Measurements from ENCODE around the gene NLGN1.

NLGN1 gene

DNA sequence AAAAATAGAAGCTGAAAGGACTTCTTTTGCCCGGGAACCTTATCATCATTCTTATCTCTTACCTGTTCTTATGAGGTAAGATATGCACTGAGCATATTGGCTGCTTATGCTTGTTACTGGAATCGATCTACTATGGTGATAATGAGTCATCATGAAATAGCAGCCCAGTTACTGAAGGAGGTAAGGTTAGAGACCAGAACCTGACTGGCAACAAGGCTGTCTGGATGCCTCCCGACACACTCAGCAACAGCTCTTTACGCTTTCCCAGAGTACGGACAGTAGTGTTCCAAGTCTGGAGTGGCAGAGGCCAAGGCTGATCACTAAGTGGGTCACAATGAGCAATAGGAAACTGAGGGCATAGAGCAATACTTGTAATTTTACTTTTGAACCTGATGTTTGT lies 314.1 kb downstream of the NLGN1 start:
- no peak for DNase-seq (ENCODE audit: low read depth in 2 of 2)

DNA sequence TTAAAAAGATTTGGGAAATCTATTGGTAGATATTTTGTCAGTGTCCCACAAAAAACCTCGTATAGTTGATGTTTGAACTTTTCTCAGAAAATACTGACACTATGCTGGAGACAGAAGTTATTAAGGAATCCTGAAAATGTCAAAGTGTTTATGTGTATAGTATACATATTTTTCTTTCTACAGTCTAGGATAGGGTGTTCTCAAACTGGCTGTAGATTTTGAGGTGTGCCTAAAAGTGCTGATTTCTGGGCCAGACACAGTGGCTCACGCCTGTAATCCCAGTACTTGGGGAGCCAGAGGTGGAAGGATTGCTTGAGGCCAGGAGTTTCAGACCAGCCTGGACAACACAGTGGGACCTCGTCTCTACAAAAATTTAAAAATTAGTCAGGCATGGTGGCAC lies 322.0 kb downstream of the NLGN1 start:
- no peak for DNase-seq (ENCODE audit: low read depth in 2 of 2)

DNA sequence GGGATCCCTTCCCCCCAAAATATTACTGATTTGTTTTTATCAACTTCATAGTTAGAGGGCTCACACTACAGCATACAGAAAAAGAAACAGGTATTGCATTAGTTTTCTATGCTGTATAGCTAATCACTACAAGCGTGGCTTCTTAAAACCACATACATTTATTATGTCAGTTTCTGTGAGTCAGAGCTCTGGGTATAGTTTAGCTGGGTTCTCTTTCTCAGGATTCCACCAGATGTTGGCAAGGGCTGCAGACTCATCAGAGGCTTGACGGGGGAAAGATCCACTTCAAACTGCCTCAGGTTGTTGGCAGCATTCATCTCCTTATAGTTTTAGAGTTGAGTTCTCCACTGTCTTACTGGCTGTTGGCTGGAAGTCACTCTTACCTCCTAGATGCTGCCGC lies 328.0 kb downstream of the NLGN1 start:
- peak in 1 of 2 experiments; percentile 20 for DNase-seq (ENCODE audit: low read depth in 2 of 2)

DNA sequence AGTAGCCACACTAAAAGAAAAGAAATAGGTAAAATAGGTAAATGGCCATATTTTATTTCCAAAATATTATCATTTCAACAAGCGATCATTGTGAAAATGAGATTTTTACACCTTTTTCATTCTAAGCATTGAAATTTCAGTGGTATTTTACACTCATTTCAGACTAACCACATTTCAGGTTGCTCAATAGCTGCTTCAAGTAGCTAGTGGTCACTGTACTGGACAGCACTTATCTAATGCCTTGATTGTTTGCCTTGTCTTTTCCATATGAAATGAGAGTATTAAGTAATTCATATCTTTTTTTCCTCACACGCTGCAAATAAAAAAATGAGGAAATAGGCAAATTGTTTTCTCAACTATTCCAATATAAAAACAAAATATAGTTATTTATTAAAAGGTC lies 332.8 kb downstream of the NLGN1 start:
- no peak for DNase-seq (ENCODE audit: low read depth in 2 of 2)

DNA sequence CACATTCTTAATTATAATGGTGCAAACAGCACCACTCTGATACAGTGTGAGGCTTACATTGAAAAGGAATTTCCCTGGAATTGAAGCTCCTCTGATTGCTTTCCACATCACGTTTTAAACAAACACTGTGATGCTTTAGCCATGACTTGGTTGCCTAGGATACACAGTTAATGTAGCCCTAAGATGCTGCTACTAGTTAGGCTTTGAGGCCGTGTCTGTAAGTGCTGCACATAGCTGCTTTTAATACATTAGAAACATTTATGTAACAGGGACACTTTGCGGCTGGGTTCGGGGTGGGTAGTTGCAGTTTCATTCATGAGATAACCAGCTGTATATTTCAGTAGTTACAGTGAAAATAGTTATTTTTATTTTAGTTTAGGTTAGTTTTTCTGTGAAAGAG lies 334.7 kb downstream of the NLGN1 start:
- DNase-seq (ENCODE audit: low read depth in 2 of 2), result no peak

DNA sequence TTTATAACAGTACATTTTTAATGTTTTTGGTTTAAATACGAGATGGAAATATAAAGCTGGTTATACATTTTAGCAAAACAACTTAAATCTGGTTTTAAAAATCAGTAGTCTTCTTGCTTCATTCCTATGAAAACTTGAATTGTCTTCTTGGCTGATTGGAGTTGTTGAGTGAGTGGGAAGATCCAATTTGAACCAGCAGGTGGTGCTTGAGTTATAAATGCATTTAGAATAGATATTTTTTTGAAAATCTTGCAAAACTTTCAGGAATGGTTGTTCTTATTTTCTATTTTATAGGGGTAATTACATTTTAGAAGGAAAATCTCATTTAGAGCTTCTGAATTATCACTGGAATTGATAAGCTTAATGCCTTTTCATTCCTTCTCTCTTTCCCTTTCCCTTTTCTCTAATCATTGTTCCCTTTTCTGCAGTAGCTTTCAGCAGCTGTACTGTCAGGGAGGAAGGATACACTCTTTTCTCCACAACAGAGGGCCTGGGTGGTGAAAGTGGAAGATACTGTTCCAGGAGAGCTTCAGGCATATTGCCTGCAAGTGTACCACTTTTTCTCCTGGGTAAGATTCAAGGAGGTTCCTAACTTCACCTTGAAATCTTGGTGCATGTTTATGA lies 335.6 kb downstream of the NLGN1 start:
- no peak for DNase-seq (ENCODE audit: low read depth in 2 of 2)

DNA sequence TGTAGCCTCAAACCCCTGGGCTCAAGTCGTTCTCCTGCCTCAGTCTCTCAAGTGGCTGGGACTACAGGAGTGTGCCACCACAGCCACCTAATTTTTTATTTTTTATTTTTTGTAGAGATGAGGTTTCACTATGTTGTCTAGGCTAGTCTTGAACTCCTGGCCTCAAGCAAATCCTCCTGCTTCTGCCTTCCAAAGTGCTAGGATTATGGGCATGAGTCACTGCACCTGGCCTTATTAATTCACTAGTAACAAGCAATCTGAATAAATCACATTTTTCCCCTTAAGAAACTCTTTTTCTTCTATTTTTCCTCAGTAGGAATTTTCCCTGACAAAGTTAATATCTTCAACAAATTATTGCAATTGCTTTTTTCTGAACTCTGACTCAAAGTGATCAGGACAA lies 336.9 kb downstream of the NLGN1 start:
- no peak for DNase-seq (ENCODE audit: low read depth in 2 of 2)

DNA sequence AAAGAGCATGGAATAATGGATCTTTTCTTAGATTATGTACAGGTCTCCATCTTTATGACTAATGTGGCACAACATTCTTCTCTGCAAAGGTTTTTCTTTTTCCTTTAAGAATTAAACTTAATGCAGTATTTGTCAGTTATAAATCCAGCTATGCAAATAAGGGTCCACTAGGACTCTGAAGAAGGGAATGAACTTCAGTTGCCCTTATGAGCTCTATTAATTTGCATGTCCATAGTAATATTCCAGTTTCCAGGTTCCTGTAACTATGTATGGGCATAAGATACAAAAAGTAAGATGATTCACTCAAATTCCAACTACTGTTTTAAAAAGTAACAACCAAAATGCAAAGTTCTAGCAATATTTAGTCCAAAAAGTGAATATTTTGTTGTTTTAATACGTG lies 337.4 kb downstream of the NLGN1 start:
- DNase-seq (ENCODE audit: low read depth in 2 of 2), result no peak

DNA sequence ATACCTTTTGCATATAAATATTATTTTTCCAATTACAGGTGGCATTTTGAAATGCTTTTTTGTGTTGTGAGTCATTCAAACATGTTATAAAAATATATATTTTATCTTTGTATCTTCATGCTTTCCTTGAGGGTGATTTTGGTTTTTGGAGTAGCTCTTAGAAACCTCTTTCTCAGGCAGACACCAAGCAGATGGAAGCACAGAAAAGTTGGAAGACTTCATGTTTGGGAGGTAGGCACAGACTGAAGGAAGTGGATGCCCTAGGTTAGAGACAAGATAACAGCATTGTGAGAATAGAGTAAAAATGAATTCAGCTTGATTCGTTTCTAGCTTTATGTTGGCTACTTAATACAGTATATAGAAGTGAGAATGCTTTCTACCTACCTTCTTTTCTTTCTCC lies 338.3 kb downstream of the NLGN1 start:
- no peak for DNase-seq (ENCODE audit: low read depth in 2 of 2)

DNA sequence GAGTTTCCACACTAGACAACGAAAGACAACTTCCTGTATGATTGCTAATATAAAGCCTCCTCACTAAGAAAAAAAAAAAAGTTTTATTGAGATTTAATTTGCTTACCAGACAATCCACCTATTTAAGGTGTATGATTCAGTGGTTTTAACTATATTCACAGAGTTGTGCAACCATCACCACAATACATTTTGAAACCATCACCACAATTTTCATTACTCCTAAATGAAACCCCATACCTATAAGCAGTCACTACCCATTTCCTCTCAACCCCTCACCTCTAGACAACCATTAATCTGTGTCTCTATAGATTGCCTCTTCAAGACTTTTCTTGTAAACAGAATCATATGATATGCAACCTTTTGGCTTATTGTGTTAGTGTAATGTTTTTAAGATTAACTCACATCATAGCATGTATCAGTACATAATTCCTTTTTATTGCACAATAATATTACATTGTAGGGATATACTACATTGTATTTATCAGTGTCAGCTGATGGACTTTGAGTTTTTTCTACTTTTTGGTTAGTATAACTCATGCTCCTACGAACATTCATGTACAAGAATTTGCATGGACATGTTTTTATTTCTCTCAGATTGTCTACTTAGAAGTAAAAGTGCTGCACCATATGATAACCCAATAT lies 339.7 kb downstream of the NLGN1 start:
- DNase-seq (ENCODE audit: low read depth in 2 of 2), result no peak

DNA sequence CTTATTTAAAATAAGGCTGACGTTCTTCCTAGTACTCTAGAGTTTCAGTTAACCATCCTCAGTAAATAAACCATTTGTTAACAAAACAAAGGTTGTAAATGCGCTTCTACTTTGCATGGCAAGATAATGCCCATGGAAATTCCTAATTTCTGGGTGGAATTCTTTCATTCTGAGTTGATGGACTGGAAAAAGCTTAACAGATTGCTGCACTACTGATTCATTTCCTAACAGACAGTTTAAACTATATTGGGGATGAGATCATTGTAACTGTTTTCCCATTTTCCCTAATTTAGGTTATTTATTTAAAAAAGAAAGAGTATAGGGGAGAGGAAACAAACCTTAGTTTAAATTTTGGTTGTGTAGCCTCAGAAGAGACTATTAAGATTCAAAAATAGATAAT lies 342.2 kb downstream of the NLGN1 start:
- peak in 1 of 2 experiments; percentile 26 for DNase-seq (ENCODE audit: low read depth in 2 of 2)

DNA sequence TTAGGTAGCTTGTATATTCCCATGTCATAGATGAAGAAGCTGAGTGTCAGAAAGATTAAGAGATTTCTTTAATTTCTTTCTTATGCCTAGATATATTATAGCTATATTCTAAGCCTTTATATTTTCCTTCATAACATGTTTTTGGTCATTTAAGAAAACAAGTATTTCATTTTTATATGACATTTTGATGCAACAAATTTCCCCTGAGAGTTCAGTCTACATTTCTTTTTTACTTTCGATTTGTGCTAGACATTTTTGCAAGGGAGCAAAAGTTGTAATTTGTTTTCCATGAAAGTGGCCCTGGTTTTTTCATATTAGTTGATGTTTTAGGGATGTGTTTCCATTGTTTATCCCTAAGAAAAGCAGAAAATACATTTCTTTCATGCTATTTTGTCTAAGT lies 344.9 kb downstream of the NLGN1 start:
- DNase-seq (ENCODE audit: low read depth in 2 of 2), result no peak

DNA sequence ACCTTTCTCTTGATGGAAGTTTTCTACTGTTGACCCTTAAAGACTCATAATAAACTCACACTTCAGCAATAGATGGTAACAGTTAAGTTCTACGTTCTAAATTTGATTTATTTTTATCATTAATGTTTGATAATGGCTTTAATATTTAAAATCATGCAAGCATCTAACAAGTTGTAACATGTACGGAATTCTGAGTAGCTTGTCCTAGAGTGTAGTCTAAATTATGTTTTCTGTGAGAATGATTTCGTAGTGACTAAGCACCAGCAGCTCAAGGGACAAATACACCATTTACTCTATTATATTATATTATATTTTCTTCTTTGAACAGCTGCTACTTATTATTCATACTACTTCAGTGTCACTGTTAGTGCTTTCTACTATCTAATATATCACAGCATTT lies 345.6 kb downstream of the NLGN1 start:
- no peak for DNase-seq (ENCODE audit: low read depth in 2 of 2)

DNA sequence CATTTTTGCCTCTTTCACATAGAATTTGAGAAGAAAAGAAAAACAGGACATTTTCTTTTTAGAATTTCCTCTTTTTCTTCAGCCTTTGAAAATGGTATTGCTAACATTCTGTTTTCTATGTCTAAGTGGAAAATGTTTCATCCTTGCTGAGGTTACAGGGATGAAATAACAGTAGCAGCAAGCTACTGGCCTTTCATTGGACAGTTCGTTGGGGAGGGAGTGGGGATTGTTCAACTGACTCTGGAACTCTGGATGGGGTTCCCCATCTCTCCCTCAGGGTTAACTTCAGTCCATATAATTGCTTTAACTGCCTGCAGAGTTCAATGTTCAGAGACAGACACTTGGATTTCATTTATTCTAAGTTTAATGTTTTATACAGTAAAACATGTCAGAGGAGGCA lies 346.0 kb downstream of the NLGN1 start:
- DNase-seq (ENCODE audit: low read depth in 2 of 2), result no peak

DNA sequence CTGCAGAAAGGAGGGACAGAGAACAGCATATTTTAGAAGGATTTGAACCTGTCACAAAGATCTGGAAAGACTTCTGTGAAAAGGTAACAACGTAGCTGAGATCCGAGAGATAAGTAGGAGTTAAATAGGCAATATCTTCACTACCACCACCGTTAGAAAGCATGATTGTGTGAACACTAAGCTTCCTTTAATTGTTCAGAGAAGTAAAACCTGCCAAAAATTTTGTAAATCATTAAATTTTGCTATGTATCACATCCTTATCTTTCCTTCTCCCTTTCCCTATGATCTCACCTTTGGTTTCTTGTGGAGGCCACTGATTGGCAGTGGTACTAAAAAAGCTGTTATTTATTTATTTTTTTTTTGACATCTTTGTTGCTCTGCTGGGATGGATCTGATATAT lies 346.9 kb downstream of the NLGN1 start:
- no peak for DNase-seq (ENCODE audit: low read depth in 2 of 2)

DNA sequence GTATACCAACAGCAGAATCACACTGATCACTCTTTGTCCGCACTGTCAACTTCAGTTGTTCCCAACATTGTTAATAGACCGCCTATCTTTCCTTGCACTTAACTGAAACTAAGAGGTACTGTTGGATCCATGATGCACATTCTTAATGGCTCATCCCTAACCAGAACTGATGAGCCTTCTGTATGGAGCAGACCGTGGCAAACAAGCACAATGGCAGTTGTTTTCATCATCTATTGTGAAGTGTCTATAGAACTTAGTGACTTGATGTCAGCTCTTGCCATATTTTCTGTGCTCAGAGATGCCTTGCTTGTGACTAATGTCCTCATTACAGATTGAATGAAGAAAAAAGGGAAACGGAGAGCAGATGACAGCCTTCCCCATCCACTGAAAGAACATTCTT lies 347.4 kb downstream of the NLGN1 start:
- DNase-seq (ENCODE audit: low read depth in 2 of 2), result no peak

DNA sequence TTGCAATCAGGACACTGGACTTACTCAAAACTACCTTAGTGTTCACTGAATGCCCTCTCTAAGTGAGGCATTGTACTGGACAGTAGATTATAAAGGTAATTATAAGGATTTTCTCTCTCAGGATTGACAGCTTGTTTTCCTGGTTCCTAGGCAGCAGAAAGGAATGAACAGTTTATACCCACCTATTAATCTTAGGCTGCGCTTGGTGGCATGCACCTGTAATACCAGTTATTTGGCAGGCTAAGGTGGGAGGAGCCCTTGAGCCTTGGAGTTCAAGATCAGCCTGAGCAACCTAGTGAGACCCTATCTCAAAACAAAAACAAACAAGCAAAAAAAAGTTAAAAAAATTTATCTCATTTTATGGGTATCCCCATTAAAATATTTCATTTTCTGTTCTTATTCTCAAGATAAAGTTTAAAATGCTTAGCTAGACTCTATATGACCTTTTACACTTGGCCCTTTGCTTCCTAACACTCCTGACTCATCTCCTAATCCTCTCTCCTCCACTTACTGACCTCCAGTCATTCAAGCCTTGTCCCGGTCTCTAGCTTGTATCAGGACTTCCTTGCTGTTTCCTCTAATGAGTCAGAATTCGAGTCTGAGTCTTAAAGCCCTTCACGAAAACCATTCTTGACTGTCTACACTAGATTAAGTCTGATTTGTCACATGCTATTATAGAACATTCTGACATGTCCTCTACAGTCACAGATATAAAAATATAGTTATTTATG lies 348.6 kb downstream of the NLGN1 start:
- DNase-seq (ENCODE audit: low read depth in 2 of 2), result no peak

DNA sequence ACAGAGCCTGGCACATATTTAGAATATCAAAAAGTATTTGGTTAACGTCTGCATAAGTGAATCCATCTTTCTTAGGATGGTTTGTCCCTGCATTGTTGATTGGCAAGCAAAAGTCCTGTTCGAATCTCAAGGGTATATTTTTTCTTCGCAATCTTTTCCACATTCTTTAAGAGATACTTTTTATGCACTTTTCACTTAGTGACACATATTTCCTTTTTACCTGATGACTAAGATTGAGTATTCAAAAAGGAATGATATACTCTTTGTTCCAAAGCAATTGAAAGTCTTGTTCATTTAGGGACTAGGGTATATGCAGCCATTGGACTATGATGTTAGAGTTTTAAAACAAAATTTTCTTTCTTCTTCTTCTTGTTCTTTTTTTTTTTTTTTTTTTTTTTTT lies 349.9 kb downstream of the NLGN1 start:
- DNase-seq (ENCODE audit: low read depth in 2 of 2), result no peak

DNA sequence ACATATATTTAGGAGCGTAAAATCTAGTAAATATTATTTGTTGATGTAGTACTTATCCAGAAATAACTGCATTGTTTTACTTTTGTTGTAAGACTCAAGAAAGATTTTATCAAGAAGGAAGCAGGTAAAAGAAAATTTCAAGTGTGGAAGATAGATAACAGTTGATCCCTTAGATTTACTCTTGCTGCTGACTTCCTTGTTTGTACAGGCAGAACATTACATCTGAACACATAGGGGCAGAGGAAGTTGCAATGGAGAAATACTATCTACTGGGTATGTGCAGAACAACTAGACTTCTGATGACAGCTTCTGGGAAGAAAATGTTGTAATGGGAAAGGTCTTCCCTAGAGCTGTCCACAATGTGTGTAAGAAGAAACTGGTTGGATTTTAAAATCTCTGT lies 350.6 kb downstream of the NLGN1 start:
- no peak for DNase-seq (ENCODE audit: low read depth in 2 of 2)

DNA sequence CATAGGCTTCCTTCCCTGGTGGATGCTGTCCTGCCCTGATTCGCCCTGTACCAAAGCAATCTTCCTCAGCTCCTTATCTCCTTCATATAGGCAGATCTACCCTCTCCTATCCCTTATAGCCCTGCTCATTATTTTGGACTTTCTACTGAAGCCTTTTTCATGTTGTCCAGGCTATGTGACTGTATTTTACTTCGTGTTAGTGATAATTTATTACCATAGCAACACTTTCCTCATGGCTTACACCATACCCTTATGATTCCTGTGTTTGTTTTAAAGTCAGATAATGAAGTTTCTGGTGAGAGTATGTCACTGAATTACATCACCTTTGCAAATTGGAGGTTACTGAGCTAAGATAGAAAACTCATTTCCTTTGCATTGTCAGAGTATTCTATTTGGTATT lies 352.6 kb downstream of the NLGN1 start:
- peak in 1 of 2 experiments; percentile 30 for DNase-seq (ENCODE audit: low read depth in 2 of 2)

DNA sequence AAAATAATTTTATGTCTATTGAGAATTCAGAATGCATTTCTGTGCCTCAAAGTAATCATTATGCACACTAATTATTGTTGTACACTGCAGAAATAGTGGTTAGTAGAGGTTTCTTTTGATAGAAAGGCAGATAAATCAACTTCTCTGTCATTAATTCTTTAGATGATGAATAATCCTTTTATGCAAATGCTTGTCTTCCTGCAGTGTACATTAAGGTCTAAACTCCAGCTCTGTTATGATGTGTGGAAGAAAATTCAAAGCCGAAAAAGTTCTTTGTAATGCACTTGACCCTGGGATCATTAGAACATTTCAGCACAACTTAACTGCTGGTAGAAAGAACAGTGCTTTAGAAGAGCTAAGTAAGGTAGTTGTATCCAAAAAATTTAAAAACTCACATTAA lies 353.0 kb downstream of the NLGN1 start:
- DNase-seq (ENCODE audit: low read depth in 2 of 2), result no peak

DNA sequence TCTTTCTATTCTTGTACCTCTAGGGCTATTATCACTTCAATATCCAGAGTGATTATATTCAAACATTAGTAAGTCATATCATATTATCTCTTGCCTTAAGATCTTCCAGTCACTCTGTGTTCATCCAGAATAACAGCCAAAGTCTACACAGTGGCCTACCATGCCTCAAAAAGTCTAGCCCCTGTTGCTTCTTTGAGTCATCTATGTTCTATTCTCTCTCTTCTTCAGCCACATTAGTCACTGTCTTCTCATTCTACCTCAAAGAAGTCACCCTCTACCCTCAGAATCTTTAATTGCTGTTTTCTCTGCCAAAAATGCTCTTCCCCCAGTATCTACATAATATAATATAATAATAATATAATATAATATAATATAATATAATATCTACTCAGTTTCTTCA lies 356.0 kb downstream of the NLGN1 start:
- no peak for DNase-seq (ENCODE audit: low read depth in 2 of 2)

DNA sequence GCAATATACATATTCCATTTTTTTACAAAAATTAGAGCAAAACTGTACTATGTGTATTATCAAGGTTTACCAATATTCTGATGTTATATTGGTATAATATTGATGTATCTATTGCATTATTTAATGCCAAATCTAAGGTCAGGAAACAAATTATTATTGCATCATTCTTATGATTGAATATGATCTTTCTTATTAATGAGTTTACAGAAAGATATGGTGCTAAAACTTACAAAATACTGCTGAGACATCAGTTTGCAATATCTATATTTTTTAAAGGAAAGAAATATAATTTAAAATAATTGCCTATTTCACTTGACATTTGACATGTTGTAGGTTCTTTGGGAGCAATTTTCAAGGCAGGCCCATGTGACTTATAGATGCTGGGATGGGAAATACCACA lies 357.6 kb downstream of the NLGN1 start:
- no peak for DNase-seq (ENCODE audit: low read depth in 2 of 2)
